Adrenal gland (tissue), 12 donors: ENCODE data around the gene NT5M. TPM values are rescaled to one million over a fixed set of nuclear protein-coding genes. Genes with fewer than 3 reads are reported as not detected.
A peak's percentile ranks its signal among the peaks of the same experiment; 100 is the strongest.

Experiments used
- DNase-seq, 7 donors: peaks; one replicate each; pipeline ENCODE4 v3.0.0-alpha.2; 2019 to 2020
- H3K27ac ChIP-seq, 5 donors: fragments of 200-600 bp; sonication (generic) in 4 of 5; 1 replicate in 3 of 5; 2 replicates in 2 of 5; pipeline versions ENCODE4 v1.5.1 to v1.8.0; 2016 to 2020; ENCODE audit warnings: mild to moderate bottlenecking in 1 of 5
- H3K27me3 ChIP-seq: fragments of 200-600 bp; 2 replicates; pipeline ENCODE4 v1.8.0; 2021
- H3K36me3 ChIP-seq, 2 donors: fragments of 200-600 bp; replicated peaks in 1 of 2; 1 replicate in 1 of 2; 2 replicates in 1 of 2; pipeline versions ENCODE4 v1.5.1 to v1.8.0; 2018 to 2022
- H3K4me1 ChIP-seq, 2 donors: fragments of 200-600 bp; replicated peaks in 1 of 2; 1 replicate in 1 of 2; 2 replicates in 1 of 2; pipeline versions ENCODE4 v1.5.1 to v1.8.0; 2018 to 2021
- H3K4me3 ChIP-seq, 4 donors: fragments of 200-600 bp; sonication (generic) in 3 of 4; one replicate each; pipeline ENCODE4 v1.5.1; 2016 to 2018
- H3K9me3 ChIP-seq, 3 donors: fragments of 200-600 bp; sonication (generic) in 1 of 3; replicated peaks in 1 of 3; 1 replicate in 2 of 3; 2 replicates in 1 of 3; pipeline versions ENCODE4 v1.5.1 to v1.8.0; 2016 to 2021
- CTCF ChIP-seq, 6 experiments: fragments of 450-650 bp in 4 of 6; fragments of 200-600 bp in 2 of 6; sonication (generic) in 1 of 6; IDR thresholded peaks; 1 replicate in 5 of 6; 2 replicates in 1 of 6; pipeline versions ENCODE4 v1.5.1 to v1.8.0; 2016 to 2021; ENCODE audit warnings: antibody characterized with exemption in 6 of 6, mild to moderate bottlenecking in 2 of 6, moderate library complexity in 1 of 6
- POLR2A ChIP-seq, 2 donors: fragments of 450-650 bp; IDR thresholded peaks; one replicate each; pipeline ENCODE4 v1.6.1; 2017; ENCODE audit warnings: antibody characterized with exemption in 2 of 2, mild to moderate bottlenecking in 2 of 2, moderate library complexity in 1 of 2
- WGBS, 4 donors: extraction: QIAGEN DNeasy Blood & Tissue Kit in 2 of 4; methylation state at CpG; one replicate each; pipeline versions ENCODE4 v1.1.5 to v1.1.7; 2013 to 2017; 5-methylcytosine and 5-hydroxymethylcytosine counted together
- intact Hi-C, 2 donors: fragments of 100-400 bp; cut with DNase I; formaldehyde crosslinking; loops; one replicate each; pipeline versions ENCODE4 v1.14.1 to v1.15.0; 2022 to 2023
- polyA plus RNA-seq, 3 donors: library from polyadenylated mRNA; stranded (reverse); fragments of 200-250 nt in 2 of 3; fragments of 350-450 nt in 1 of 3; fragmentation: Illumina TruSeq in 1 of 3; extraction: RNeasy Lipid Tissue Mini Kit (QIAGEN cat#74804) in 1 of 3; gene quantifications; one replicate each; pipeline ENCODE4 v1.2.3, GENCODE V29; 2013 to 2014
- total RNA-seq, 9 donors: library from RNA; depleted of rRNA in 4 of 9; stranded (reverse); fragments of >200 nt in 4 of 9; fragments of 120-200 nt in 1 of 9; fragmentation: NEBNext Ultra II Directional in 1 of 9; extraction: Animal tissue kit (Norgen Biotek cat#: 25700) in 1 of 9; gene quantifications; one replicate each; pipeline versions ENCODE4 v1.1.0 to v1.2.4, GENCODE V29; 2013 to 2023
- donor health status: healthy with polysubstance abuse.
- donor health status: Bipolar disorder and iron deficiency.
- donor health status: DM: yes; HTN: yes; CAD: no.
- donor health status: DM: no; HTN: no; CAD: no.
- donor health status: DM: no; HTN: no; CAD: no.
- donor health status: DM: yes; HTN: yes; CAD: no.

NT5M gene
- total and polyA plus RNA-seq, 12 donors: 0.40 to 4.8 (median 1.7) TPM

- WGBS, 4 donors: 75 to 82% (median 78%) methylated on average over 5 of the region's 5 CpGs
- H3K4me3 ChIP-seq: no peak overlapping the region
- no peak for DNase-seq
- TF ChIP-seq POLR2A (IDR thresholded peaks at IDR 0.05) (no peak), CTCF (IDR thresholded peaks at IDR 0.05) (no peak)
- H3K9me3 ChIP-seq: no peaks in the 10 kb centered on the region
- H3K36me3 ChIP-seq: no peaks in the 10 kb centered on the region
- intact Hi-C loops: no loop called here
- no peaks in the 10 kb centered on the region for H3K4me1 ChIP-seq
- no peak overlapping the region for H3K27ac ChIP-seq
- no peaks in the 10 kb centered on the region for H3K27me3 ChIP-seq
Observed at GRCh38 chr17:17376362-17376761, 73.2 kb downstream of the NT5M start.

- DNase-seq: no peak
- Histone ChIP-seq H3K27ac (peak overlapping the region in 1 of 5 donors; percentile 17), H3K27me3 (no peaks in the 10 kb centered on the region), H3K9me3 (no peaks in the 10 kb centered on the region), H3K36me3 (no peaks in the 10 kb centered on the region), H3K4me1 (no peaks in the 10 kb centered on the region), H3K4me3 (no peak overlapping the region)
- TF ChIP-seq POLR2A (IDR thresholded peaks at IDR 0.05) (no peak), CTCF (IDR thresholded peaks at IDR 0.05) (no peak)
- intact Hi-C loops: no loop called here
- 87 to 90% (median 90%) methylated on average over 23 of the region's 23 CpGs for WGBS, 4 donors
Observed at GRCh38 chr17:17377071-17377967, 74.1 kb downstream of the NT5M start.

- H3K27ac ChIP-seq: no peak overlapping the region
- intact Hi-C loops: no loop called here
- TF ChIP-seq CTCF (IDR thresholded peaks at IDR 0.05): no peak
- TF ChIP-seq POLR2A (IDR thresholded peaks at IDR 0.05): no peak
- H3K36me3 ChIP-seq: no peaks in the 10 kb centered on the region
- no peaks in the 10 kb centered on the region for H3K4me1 ChIP-seq
- H3K27me3 ChIP-seq: no peaks in the 10 kb centered on the region
- no peaks in the 10 kb centered on the region for H3K9me3 ChIP-seq
- no peak overlapping the region for H3K4me3 ChIP-seq
- DNase-seq: no peak
- WGBS, 4 donors: 78 to 83% (median 81%) methylated on average over 11 to 12 of the region's 12 CpGs
Observed at GRCh38 chr17:17379197-17379991, 76.2 kb downstream of the NT5M start.

- intact Hi-C loops: no loop called here
- Histone ChIP-seq H3K4me3 (no peak overlapping the region), H3K36me3 (no peaks in the 10 kb centered on the region), H3K9me3 (no peaks in the 10 kb centered on the region), H3K27me3 (no peaks in the 10 kb centered on the region), H3K27ac (no peak overlapping the region), H3K4me1 (no peaks in the 10 kb centered on the region)
- DNase-seq: no peak
- 59 to 70% (median 67%) methylated on average over 17 to 18 of the region's 18 CpGs for WGBS, 4 donors
- TF ChIP-seq POLR2A (IDR thresholded peaks at IDR 0.05) (no peak), CTCF (IDR thresholded peaks at IDR 0.05) (no peak)
Observed at GRCh38 chr17:17380145-17380925, 77.2 kb downstream of the NT5M start.
